HG03439 (cell line): ENCODE data around the gene GASK1A.
"Not testable (repeated sequence)": the region's sequence is repeated elsewhere in the genome, so short reads cannot be mapped to it uniquely, and the experiment has no call there.

Experiments used
- ATAC-seq: cut with Tn5 transposase; IDR thresholded peaks from one replicate; pipeline ENCODE4 v1.9.1; 2021; ENCODE audit warnings: mild to moderate bottlenecking, moderate library complexity; ENCODE audit not compliant: unreplicated experiment

Gene GASK1A

DNA sequence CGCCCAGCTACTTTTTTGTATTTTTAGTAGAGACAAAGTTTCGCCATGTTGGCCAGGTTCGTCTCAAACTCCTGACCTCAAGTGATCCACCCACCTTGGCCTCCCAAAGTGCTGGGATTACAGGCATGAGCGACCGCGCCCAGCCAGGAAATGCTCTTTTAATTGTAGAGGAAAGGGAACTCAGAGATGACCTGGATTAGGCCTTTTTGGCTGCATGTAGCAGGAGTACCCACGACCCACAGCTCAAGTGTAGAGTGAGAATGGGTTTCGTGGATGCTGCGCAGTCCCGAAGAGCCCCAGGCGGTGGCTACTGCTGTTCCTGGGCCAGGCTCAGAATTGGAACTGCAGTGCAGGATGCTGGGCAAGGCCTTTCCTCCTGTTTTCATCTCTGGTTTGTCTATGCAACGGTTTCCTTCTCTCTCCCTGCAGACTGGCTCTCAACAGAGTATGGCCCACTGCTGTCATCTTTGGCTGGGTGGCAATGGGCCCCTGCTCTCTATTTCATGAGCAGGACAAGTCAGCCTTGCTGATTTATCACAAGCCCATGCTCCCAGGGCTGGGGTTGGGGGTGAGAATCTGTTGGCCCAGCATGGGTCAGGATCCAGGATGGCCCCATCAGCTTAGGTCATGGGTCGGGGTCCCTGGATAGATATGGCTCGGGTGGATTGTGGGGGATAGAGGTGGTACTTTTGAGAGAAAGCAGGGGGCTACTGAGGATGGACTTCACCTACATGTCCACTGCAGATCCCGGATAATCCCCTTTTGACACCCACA is 51.2 kb downstream of the GASK1A start:
- ATAC-seq, result no peak

DNA sequence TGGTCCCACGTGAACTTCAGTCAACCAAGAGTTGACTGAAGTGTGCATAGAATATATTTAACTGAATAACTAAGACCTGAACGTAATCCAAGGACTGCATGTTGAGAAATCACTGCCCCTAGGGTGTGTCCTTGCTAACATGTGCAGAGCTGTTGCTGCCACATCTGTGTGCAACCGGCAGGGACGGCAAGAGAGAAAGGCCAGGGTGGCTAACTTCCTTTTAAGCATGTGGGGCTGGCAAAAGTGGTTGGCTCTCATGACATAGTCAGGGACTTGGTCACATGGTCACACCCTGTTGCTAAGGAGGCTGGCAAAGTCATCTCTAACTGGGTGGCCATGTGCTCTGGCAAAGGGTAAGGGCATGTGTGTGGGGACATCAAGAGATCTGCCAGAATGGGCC is 52.4 kb downstream of the GASK1A start:
- no peak for ATAC-seq

- ATAC-seq, result no peak
These were observed 52.9 kb downstream of the GASK1A start for GRCh38 chr3:43031889-43032545.

GRCh38 chr3:43032646-43033628 is 53.8 kb downstream of the GASK1A start:
- ATAC-seq, result no peak

- ATAC-seq, result no peak
These were observed 55.1 kb downstream of the GASK1A start for GRCh38 chr3:43034200-43034599.

DNA sequence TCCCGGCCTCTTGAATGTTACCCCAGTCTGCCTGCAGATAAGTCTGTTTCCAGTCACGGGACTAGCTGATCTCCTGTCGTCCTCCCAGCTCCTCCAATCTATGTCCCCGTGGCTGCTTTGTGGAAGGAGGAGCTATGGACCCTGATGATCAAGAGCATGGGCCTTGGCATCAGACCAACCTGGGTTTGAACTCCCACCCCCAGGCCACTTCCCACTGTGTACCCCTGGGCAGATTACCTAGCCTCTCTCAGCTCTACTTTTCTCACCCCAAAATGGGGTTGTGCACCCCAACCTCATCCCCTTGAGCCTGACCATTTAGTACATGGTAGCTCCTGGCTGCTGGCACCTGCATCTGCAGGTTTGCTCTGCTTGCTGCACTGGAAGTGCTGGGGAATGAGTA is 55.8 kb downstream of the GASK1A start:
- ATAC-seq, result no peak

- no peak for ATAC-seq
These were observed 56.8 kb downstream of the GASK1A start for GRCh38 chr3:43035801-43036365.

DNA sequence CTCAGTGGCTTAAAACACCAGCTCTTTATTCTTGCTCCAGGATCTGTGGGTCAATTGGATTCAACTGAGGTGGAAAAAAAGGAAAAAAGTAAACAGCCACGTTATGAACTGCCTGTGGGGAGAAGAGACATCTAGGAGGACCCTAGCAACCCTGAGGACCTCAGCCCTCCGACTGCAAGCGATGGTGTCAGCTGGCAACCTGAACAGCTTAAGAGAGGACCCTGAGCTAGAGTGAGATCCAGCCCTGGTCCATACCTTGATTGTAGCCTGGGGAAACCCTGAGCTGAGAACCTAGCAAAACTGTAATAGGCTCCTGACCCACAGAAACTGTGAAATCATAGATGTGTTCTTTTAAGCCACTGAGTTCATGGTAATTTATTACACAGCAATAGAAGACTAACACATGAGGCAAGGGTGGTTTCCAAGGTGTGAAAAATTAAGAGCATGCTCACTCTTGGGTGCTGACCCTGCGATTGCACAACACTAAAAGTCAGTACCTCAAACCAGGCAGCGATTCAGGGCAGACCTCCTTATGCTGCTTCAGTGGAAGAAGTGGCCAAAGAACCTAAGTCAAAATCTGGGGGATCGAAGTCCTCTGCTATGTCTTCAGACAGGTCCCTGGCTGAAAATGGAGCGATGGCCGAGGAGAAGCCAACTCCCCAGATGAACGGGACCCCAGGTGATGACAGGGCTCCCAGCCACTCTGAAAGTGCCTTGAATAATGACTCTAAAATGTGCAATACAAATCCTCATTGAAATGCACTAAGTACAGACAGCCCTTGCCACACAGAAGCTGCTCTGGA is 57.7 kb downstream of the GASK1A start:
- no peak for ATAC-seq

- ATAC-seq, result no peak
These were observed 58.9 kb downstream of the GASK1A start for GRCh38 chr3:43038010-43038409.

DNA sequence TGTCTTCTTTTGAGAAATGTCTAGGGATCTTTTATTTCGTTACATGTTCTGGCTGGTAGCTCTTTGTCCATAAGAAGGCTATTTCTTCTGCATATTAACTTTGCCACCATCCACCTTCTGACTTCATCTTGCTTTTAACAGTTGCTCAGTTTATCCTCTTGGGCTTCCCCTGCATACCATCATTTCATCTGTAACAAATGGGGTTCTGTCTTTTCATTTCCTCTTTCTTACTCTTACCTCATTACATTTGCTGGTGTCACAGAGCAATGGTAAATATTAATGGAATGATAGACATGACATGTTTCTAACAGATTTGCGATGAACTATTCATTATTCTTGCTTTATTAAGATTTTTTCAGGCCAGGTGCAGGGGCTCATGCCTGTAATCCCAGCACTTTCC is 62.4 kb downstream of the GASK1A start:
- no peak for ATAC-seq

- no peak for ATAC-seq
These were observed 64.1 kb downstream of the GASK1A start for GRCh38 chr3:43043071-43043766.

DNA sequence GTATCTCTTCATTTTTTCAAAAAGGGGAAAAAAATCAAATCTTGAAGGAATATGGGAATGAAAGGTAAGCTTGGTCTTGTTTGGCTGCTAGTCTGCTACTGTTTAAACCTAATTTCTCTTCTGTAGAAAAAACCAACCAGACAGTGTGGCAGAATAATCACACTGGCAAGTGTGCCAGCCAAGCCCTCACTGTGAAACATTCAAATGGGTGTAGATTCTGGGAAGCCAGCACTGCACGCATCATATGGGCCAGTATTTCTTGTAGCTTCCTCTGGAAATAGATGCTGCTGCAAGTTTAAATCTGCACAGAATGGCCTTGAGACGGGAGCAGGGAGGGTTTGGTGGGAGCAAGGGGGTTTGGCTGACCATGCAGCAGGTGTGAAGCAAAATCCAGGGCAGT is 64.7 kb downstream of the GASK1A start:
- ATAC-seq, result no peak

DNA sequence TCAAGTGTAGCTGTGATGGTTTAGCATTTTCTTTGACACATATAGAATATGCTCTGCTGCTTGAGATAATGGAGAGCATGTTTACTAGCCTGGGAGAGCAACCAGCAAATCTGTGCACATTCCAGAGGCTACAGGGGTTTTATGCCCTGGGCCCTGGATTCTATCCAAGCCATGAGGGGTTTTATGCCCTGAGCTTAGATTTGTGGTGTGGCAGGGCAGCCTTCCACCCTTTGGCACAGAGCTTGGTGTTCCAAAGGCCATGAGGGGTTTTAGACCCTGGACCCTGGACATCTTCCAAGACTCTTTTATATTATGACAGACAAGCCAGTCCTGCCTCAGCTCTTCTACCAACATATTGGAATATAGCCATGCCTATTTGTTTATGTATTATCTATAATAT is 66.0 kb downstream of the GASK1A start:
- not testable (repeated sequence) for ATAC-seq

GRCh38 chr3:43046583-43046982 is 67.5 kb downstream of the GASK1A start:
- ATAC-seq, result no peak

DNA sequence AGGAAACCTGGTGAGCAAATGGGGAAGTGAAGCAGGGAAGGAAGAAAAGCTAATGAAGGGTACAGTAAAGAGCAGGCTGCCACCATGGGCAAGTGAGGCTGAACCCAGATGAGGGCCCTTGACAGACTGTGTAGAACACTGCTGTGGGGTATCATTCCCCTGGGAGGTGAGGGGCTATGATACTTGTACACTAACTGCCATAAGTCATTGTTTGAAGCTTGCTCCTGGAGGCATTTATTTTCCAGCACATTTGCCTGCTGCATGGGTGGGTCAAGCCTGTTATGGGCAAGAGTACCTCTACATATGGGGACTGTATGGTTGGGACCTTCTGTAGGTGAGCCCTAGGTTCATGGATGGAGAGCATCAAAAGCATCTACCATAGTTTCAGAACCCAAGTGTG is 69.4 kb downstream of the GASK1A start:
- no peak for ATAC-seq

DNA sequence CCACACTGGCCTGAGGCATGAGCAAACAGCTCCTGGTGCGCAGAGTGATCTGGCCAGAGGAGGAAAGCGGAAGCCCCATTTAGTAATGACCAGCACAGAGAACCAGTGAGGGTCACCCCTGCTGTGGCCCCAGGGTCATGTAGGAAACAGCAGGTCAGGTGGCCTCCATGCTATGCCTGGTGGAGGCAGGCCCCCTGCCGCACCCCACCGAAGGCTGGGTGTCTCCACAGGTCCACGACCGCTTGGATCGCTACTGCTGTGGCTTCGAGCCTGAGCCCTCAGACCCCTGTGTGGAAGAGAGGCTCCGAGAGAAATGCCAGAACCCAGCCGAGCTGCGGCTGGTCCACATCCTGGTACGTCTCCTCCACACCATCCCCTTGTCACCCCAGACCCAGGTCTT is 74.2 kb downstream of the GASK1A start:
- no peak for ATAC-seq

GRCh38 chr3:43054754-43055153 is 75.6 kb downstream of the GASK1A start:
- ATAC-seq, result no peak

DNA sequence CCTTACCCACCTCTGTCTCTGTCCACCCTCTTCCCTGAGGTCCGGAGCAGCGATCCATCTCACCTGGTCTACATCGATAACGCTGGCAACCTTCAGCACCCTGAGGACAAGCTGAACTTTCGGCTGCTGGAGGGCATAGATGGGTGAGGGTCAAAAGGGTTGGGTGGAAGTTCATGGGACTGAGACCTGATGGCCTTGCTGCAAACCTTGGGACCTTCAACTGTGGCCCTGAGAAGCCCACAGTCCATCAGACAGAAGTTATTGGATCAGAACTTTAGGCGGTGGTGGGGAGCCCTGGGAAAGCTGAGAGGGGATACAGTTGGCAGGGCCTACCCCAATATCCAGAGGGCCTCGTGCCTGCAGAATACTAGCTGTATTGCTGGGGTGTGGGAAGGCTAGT is 76.3 kb downstream of the GASK1A start:
- no peak for ATAC-seq
